PC-3 (cell line): ENCODE measurements around the gene FLNB. TPM values are rescaled to one million over a fixed set of nuclear protein-coding genes. Genes with fewer than 3 reads are reported as not detected.

Experiments
- ATAC-seq: fragments of 200-7000 bp; cut with Tn5 transposase; 2 replicates; pipeline ENCODE4 v1.9.1; 2020; ENCODE audit warnings: mild to moderate bottlenecking, moderate library complexity
- BruUV-seq: library from RNA; stranded (reverse); fragments of 400-500 nt; replicated peaks from 2 replicates; lab custom pipeline; 2021; lab: Mats Ljungman, UMichigan
- CTCF ChIA-PET: fragments of 300-600 bp; sonication (Branson Sonifier 250); formaldehyde crosslinking; loops from one replicate; lab custom pipeline; 2022; ENCODE audit warnings: antibody characterized with exemption; lab: Charles Lee
- POLR2A ChIA-PET: fragments of 300-600 bp; sonication (Branson Sonifier 250); formaldehyde crosslinking; loops from one replicate; lab custom pipeline; 2022; ENCODE audit warnings: antibody characterized with exemption; ENCODE audit not compliant: unreplicated experiment; lab: Charles Lee
- DNase-seq: peaks from one replicate; pipeline ENCODE4 v3.0.0-alpha.2; 2015
- H2AFZ ChIP-seq: fragments of 300-600 bp; sonication (generic); 2 replicates; pipeline ENCODE4 v1.6.0; 2016; ENCODE audit warnings: antibody characterized with exemption, low read length
- H3F3A ChIP-seq: fragments of 300-600 bp; sonication (generic); one replicate; pipeline ENCODE4 v1.6.0; 2017; ENCODE audit warnings: antibody characterized with exemption, low read length, control low read depth, mild to moderate bottlenecking; ENCODE audit not compliant: unreplicated experiment
- H3K27ac ChIP-seq: fragments of 300-600 bp; sonication (generic); 2 replicates; pipeline ENCODE4 v1.5.1; 2016; ENCODE audit warnings: mild to moderate bottlenecking, low read length
- H3K27me3 ChIP-seq: fragments of 300-600 bp; sonication (generic); 2 replicates; pipeline ENCODE4 v1.6.1; 2016; ENCODE audit warnings: low read length, mixed read lengths
- H3K36me3 ChIP-seq: fragments of 300-600 bp; sonication (generic); 2 replicates; pipeline ENCODE4 v1.6.1; 2016; ENCODE audit warnings: low read depth, mixed run types, low read length, mixed read lengths
- H3K4me1 ChIP-seq: fragments of 300-600 bp; sonication (generic); 2 replicates; pipeline ENCODE4 v1.5.1; 2016; ENCODE audit warnings: low read length; ENCODE audit not compliant: insufficient read depth
- H3K4me2 ChIP-seq: fragments of 300-600 bp; sonication (generic); 2 replicates; pipeline ENCODE4 v1.6.0; 2016; ENCODE audit warnings: low read length
- H3K4me3 ChIP-seq: fragments of 300-600 bp; sonication (generic); 2 replicates; pipeline ENCODE4 v1.5.1; 2016; ENCODE audit warnings: mild to moderate bottlenecking, low read length, mixed read lengths
- H3K79me2 ChIP-seq: fragments of 300-600 bp; sonication (generic); 2 replicates; pipeline ENCODE4 v1.6.1; 2017; ENCODE audit warnings: low read length, mixed read lengths
- H3K9ac ChIP-seq: fragments of 300-600 bp; sonication (generic); 2 replicates; pipeline ENCODE4 v1.6.0; 2016; ENCODE audit warnings: mild to moderate bottlenecking, low read length
- H3K9me2 ChIP-seq: fragments of 300-600 bp; sonication (generic); replicated peaks from 2 replicates; pipeline ENCODE4 v1.6.1; 2016; ENCODE audit warnings: mixed run types, low read length, mixed read lengths
- H3K9me3 ChIP-seq: fragments of 300-600 bp; sonication (generic); 2 replicates; pipeline ENCODE4 v1.6.1; 2016; ENCODE audit warnings: low read length, mixed read lengths
- H4K20me1 ChIP-seq: fragments of 300-600 bp; sonication (generic); 2 replicates; pipeline ENCODE4 v1.6.1; 2016; ENCODE audit warnings: low read length, mixed read lengths
- EZH2 ChIP-seq: fragments of 300-600 bp; sonication (generic); IDR thresholded peaks from one replicate; pipeline ENCODE4 v1.6.1; 2017; ENCODE audit warnings: antibody characterized with exemption, mild to moderate bottlenecking, low read length; ENCODE audit not compliant: unreplicated experiment
- EZH2phosphoT487 ChIP-seq: fragments of 300-600 bp; sonication (generic); IDR thresholded peaks from 2 replicates; pipeline ENCODE4 v1.6.1; 2018; ENCODE audit warnings: mild to moderate bottlenecking, antibody characterized with exemption, low read length, borderline replicate concordance
- intact Hi-C: fragments of 100-400 bp; cut with micrococcal nuclease; formaldehyde crosslinking; loops from 2 replicates; pipeline ENCODE4 v1.9.0; 2023
- total RNA-seq: library from RNA; depleted of rRNA; stranded (reverse); fragments of >200 nt; gene quantifications from 2 replicates; pipeline ENCODE4 v1.2.3, GENCODE V29; 2014
- TF ChIP-seq, protein P1 (sequence below): fragments of 300-600 bp; sonication (generic); conservative IDR thresholded peaks from 2 replicates; pipeline ENCODE4 v1.5.1; 2017; ENCODE audit warnings: antibody characterized with exemption, low read depth, mild to moderate bottlenecking, low read length

Gene FLNB
- total RNA-seq, 1 experiment from 2014 or later, result 505 TPM

DNA sequence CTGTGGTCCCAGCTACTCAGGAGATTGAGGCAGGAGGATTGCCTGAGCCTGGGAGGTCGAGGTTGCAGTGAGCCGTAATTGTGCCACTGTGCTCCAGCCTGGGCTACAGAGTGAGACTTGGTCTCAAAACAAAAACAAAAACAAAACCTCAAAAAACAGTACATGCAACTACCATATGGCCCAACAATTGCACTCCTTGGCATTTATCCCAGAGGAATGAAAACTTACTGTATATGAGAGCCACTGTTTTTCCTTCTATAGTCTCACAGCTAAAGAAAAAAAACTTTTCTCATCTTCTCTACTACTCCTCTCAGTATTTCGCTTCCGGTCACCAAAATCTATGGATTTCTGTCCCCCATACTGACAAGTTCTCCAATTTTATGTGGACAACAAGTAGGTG lies 84.3 kb downstream of the FLNB start:
- TF ChIP-seq EZH2 (no peak), EZH2phosphoT487 (no peak)
- TF ChIP-seq, protein P1, sequence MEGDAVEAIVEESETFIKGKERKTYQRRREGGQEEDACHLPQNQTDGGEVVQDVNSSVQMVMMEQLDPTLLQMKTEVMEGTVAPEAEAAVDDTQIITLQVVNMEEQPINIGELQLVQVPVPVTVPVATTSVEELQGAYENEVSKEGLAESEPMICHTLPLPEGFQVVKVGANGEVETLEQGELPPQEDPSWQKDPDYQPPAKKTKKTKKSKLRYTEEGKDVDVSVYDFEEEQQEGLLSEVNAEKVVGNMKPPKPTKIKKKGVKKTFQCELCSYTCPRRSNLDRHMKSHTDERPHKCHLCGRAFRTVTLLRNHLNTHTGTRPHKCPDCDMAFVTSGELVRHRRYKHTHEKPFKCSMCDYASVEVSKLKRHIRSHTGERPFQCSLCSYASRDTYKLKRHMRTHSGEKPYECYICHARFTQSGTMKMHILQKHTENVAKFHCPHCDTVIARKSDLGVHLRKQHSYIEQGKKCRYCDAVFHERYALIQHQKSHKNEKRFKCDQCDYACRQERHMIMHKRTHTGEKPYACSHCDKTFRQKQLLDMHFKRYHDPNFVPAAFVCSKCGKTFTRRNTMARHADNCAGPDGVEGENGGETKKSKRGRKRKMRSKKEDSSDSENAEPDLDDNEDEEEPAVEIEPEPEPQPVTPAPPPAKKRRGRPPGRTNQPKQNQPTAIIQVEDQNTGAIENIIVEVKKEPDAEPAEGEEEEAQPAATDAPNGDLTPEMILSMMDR, result no peak
- Histone ChIP-seq H3K4me1 (no peaks in the 10 kb centered on the region), H3K9ac (no peak overlapping the region), H3K79me2 (peaks cover 85% of the 10 kb centered on the region), H3K4me3 (no peak overlapping the region), H2AFZ (no peak overlapping the region), H4K20me1 (peaks cover 36% of the 10 kb centered on the region; the same call in 1 of the 2 replicates), H3K36me3 (peaks cover 65% of the 10 kb centered on the region), H3K27ac (no peak overlapping the region), H3F3A (no peaks in the 10 kb centered on the region), H3K27me3 (no peaks in the 10 kb centered on the region), H3K9me3 (no peaks in the 10 kb centered on the region), H3K4me2 (no peak overlapping the region), H3K9me2 (no peaks in the 10 kb centered on the region)
- ATAC-seq (no peak), DNase-seq (no peak)
- no TSS peak for BruUV-seq
- POLR2A ChIA-PET, result no interaction called here
- intact Hi-C loops, result no loop called here
- CTCF ChIA-PET, result no interaction called here

DNA sequence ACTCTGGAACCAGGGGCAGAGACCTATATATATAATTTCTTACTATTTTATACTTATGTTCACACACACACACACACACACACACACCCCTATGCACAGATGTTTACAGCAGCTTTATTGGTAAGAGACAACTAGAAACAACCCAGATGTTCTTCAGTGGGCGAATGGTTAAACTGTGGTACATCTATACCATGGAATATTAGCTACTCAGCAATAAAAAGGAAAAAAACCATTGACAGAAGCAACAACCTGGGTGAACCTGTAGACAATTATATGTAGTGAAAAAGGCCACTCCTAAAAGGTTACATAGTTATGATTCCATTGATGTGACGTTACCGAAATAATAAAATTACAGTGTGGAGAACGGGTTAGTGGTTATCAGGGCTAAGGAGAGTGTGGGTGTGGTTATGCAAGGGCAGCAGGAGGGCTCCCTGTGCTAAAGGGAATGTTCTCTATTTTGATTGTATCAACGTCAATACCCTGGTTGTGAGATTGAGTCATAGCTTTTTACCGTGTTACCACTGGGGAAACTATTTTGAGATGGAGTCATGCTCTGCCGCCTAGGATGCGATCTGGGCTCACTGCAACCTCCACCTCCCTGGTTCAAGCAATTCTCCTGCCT lies 85.5 kb downstream of the FLNB start:
- Histone ChIP-seq H3K27ac (peak overlapping the region; percentile 11; the same call in 1 of the 2 replicates), H3K79me2 (peaks cover 78% of the 10 kb centered on the region), H3K9me2 (no peaks in the 10 kb centered on the region), H3K4me1 (no peaks in the 10 kb centered on the region), H3K9me3 (no peaks in the 10 kb centered on the region), H4K20me1 (peaks cover 32% of the 10 kb centered on the region; the same call in 1 of the 2 replicates), H3K4me3 (no peak overlapping the region), H3K9ac (no peak overlapping the region), H3K4me2 (no peak overlapping the region), H2AFZ (no peak overlapping the region), H3K36me3 (peaks cover 67% of the 10 kb centered on the region), H3F3A (peaks cover 5% of the 10 kb centered on the region), H3K27me3 (no peaks in the 10 kb centered on the region)
- peak; percentile 66 for ATAC-seq
- ChIA-PET POLR2A (no interaction called here), CTCF (no interaction called here)
- no TSS peak for BruUV-seq
- peak; percentile 67 for DNase-seq
- intact Hi-C loops, result no loop called here
- TF ChIP-seq, protein P1, result no peak
- no peak for TF ChIP-seq EZH2phosphoT487
- TF ChIP-seq EZH2, result no peak

DNA sequence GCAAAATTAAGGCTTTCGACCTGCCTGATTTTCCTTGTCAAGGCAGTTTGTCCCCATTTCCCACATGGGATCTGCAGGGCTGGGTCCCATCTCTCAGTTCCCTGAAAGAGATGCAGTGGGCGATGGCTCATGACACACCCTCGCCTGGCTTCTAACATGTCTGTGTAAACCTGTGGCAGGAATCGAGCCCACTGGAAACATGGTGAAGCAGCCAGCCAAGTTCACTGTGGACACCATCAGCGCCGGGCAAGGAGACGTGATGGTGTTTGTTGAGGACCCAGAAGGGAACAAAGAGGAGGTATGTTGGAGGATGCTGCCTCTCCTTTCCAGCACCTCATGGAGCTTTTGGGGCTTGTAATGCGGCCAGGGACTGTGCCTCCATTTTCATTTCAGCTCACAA lies 86.4 kb downstream of the FLNB start:
- H3K4me3 ChIP-seq, result no peak overlapping the region
- no peaks in the 10 kb centered on the region for H3K4me1 ChIP-seq
- CTCF ChIA-PET, result no interaction called here
- peaks cover 74% of the 10 kb centered on the region for H3K36me3 ChIP-seq
- no peak overlapping the region for H2AFZ ChIP-seq
- peaks cover 69% of the 10 kb centered on the region for H3K79me2 ChIP-seq
- no peaks in the 10 kb centered on the region for H3K9me2 ChIP-seq
- H3K9me3 ChIP-seq, result no peaks in the 10 kb centered on the region
- H4K20me1 ChIP-seq, result peaks cover 29% of the 10 kb centered on the region; the same call in 1 of the 2 replicates
- intact Hi-C loops, result no loop called here
- no peak for DNase-seq
- H3F3A ChIP-seq, result peaks cover 5% of the 10 kb centered on the region
- H3K4me2 ChIP-seq, result no peak overlapping the region
- H3K27ac ChIP-seq, result no peak overlapping the region
- no TSS peak for BruUV-seq
- POLR2A ChIA-PET, result no interaction called here
- TF ChIP-seq, protein P1, result no peak
- no peak for TF ChIP-seq EZH2phosphoT487
- ATAC-seq, result no peak
- H3K27me3 ChIP-seq, result no peaks in the 10 kb centered on the region
- H3K9ac ChIP-seq, result no peak overlapping the region
